HG02970 (cell line): ENCODE results near the gene IER5.

Source experiments
- ATAC-seq: cut with Tn5 transposase; IDR thresholded peaks from one replicate; pipeline ENCODE4 v1.9.1; 2021; ENCODE audit warnings: mild to moderate bottlenecking, moderate library complexity, moderate number of reproducible peaks; ENCODE audit not compliant: unreplicated experiment, low FRiP score

The IER5 gene

GRCh38 chr1:181094416-181095212, 6.1 kb downstream of the IER5 start:
- no peak for ATAC-seq

- no peak for ATAC-seq
Observed at GRCh38 chr1:181095260-181095659, 6.8 kb downstream of the IER5 start.

- no peak for ATAC-seq
Observed at GRCh38 chr1:181095763-181096184, 7.3 kb downstream of the IER5 start.

GRCh38 chr1:181097242-181097641, 8.7 kb downstream of the IER5 start:
- ATAC-seq, result no peak

DNA sequence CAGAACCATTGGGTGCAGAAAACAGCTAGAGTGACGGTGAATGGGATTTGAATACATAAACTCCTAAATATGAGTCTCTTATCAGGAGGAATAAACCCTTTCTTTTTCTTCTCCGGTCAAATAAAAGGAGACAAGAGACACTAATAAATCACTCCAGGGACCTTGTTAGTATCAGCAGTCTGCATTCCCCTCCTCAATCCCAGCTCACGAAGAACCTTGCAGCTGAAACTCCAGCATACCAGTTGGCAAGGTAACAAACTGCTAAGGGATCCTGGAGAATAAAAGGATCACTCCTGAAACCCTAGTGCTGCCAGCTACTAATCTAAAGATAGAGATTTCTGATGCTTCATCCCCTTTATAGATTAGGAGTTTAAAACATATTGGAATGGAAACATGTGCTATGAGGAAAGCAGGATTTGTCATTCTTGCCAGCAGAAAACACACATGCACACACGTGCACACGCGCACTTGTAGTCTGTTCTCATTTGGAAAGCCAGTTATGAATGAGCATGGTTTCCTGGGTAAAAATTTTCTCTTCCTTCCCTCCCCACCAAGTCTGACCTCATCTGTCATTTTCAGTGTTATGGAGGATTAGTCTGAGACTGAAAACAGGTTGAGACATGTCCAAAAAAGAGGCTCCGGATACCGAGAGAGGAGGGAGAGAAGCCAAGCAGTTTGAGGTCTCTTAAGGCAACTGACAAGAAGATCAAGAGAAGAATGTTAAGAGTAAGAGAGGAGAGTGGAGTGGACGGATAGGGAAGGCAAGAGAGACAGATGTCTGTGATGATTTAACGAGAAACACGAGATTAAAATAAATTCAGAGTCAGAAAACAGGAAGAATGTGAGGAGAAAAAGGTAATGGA, 10.9 kb downstream of the IER5 start:
- peak; percentile 59 for ATAC-seq

GRCh38 chr1:181100015-181100905, 11.8 kb downstream of the IER5 start:
- ATAC-seq, result no peak

DNA sequence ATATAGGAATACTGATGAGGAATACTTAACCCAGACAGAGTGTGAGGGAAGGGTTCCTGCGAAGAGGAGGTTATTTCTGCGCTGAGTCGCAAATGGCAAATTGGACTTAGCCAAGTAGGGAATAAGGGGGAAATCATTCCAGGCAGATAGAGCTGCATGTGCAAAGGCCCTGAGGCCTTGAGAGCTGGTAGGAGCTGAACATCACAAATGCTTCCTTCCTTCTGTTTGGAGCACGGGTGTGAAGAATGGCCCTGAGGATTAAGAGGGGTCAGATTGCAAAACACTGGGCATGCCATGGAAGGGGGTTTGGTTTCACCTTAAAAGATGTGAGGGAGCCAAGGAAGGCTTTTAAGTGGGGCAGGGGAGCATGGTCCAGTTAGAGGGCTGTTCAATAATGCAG, 12.4 kb downstream of the IER5 start:
- ATAC-seq, result no peak

DNA sequence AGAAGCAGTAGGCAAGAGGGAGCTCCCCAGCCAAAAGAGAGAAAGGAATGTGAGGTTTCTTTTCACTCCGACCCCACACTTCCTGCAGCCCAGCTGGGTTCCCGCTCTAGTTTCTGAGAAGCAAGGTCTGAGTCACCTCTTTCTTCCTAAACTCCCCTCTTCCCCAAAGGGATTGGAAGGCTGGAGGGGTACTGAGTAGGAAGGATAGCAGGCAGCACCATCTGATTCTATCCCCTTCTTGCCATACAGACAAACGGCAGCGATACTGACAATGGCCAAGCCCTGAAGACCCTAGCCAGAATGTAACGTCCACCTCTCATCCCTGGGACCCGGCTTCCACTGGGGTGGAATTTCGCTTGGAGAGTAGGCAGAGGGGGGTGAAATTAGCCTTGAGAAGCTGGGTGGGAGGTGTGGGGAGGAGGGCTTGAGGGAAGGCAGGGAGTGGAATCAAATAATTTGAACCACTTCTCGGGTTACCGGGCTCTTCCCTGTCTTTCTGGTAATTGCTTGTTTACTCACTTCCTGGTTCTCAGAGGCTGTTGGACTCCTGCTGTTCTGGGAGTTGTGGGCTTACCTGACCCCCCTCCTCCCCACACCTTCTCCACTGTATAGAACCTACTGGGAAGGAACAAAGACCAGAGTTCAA, 13.2 kb downstream of the IER5 start:
- ATAC-seq, result no peak

- no peak for ATAC-seq
Observed at GRCh38 chr1:181102841-181103240, 14.3 kb downstream of the IER5 start.

DNA sequence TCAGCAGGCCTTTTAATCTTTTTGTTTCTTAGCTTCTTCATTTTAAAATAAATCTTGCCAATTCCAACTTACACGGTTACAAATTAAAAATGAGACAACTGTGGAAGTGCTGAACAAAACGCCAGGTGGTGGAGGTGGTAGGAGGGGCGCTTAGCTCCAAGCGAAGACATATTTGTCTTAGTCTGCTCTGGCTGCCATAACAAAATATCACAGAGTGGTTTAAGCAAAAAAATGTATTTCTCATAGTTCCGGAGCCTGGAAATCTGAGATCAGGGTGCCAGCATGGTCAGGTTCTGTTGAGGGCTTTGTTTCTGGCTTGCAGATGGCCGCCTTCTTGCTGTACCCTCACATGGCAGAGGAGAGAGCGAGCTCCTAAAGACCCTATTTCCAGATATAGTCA, 14.9 kb downstream of the IER5 start:
- no peak for ATAC-seq

DNA sequence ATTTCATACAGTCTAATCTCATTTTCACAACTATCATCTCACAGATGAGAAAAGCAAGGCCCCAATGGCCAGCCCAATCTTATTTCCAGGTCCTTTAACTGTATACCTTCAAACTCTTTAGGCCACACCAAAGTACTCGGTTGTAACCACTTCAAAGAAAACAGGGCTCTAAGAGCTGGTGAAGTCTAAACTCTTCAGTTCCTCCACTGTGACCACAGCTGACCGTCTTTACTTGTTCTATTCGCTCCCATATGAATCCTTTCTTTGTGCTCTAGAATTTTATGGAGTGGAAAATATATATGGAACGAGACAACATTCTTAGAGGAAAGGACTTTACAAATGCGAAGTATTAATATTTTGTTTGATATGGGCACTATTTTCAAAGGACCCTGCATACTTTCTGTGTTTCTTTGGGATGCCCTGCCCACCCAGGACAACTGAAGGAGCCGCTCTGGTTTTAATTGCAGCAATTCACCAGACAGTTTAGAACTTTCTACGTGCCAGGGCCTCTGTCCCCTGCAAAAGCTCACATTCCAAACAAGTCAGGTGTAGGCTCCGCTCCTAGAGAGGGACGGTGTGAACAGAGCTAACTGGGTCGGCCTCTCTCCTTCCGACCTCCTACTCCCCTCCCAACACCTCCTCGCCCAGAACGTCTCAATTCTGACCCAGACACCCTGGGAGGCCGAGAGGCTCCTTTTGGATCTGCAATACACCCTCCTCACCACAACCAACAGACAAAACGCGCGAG, 15.7 kb downstream of the IER5 start:
- ATAC-seq, result no peak

DNA sequence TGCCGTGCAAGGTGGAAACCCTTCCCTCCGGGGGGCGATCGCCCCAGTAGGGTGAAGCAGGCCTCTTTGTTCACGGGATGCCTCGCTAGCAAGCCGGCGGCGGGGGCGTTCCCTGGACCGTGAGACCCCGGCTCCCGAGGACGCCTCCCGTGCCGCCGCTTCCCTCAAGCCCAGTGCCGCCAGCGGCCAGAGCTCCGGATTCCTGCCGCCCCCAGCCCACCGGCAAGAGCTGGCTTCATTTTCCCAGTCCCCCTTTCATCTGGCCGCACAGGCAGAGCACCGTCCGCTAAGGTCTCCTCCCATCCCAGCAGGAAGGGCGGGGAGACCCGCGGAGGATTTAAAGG, 16.3 kb downstream of the IER5 start:
- peak; percentile 25 for ATAC-seq

- peak; percentile 78 for ATAC-seq
Observed at GRCh38 chr1:181105134-181106021, 16.9 kb downstream of the IER5 start.

GRCh38 chr1:181106022-181106312, 17.5 kb downstream of the IER5 start:
- no peak for ATAC-seq

DNA sequence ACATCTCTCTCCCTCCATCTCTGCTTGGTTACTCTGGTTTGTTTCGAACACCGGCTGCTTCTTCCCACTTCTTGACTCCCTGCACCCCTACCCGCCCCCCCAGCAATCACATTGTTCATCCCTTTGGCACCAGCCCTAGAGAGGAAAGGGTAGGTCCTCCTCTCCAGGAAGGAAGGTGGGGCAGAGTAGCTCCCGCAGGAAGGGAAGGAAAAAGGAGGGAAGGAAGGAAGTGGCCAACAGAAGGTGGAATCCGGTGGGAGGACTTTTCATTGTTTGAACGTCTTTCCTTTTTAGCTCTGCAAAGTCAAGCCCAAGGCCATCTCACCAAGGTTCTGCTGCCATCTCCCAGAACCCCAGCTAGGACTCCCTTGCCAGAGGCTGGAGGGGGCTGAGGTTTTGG, 18.0 kb downstream of the IER5 start:
- no peak for ATAC-seq

DNA sequence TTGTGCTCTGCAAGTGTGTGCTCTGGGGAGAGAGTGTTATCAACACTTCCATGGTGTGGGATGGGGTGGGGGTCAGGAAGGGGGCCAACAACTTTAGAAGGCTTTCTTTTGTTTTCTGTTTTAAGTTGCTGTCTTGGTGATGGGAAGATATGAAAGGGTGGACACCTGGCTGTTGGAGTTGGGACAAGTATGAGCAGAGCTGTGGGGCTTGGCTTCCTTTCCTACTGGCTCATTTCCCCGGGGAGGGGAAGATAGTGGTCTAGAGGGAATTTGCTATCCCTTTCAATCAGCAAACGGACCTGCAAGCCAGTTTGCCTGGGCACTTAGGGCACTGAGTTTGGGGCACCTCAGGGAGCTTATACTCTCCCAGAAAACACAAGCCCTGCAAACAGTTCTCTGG, 19.2 kb downstream of the IER5 start:
- no peak for ATAC-seq

DNA sequence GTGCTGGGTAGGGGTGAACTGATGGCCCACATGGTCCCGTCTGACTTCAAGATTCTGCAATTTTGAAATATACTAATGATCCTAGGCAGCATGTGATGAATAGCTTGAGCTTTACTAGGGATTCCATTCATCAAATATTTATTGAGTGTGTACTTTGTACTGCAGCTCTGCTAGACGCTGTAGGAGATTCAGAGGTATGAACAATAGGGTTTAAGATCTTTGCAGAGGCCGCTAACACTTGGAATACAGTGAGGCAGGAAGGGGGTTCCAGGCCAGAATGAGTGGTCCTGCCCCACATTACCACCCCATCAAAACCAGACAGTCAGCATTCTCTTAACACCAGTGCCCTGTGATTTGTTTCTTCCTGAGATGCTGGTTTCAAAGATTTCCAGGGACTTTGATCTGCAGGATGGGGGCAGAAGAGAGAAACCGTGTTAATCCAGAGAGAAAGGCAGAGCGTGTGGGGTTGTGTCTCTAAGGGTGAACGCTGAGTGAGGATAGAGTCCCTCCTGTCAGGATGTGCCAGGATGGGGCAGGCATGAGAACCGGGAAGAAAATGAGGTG, 19.9 kb downstream of the IER5 start:
- ATAC-seq, result no peak

GRCh38 chr1:181110013-181110412, 21.5 kb downstream of the IER5 start:
- no peak for ATAC-seq

DNA sequence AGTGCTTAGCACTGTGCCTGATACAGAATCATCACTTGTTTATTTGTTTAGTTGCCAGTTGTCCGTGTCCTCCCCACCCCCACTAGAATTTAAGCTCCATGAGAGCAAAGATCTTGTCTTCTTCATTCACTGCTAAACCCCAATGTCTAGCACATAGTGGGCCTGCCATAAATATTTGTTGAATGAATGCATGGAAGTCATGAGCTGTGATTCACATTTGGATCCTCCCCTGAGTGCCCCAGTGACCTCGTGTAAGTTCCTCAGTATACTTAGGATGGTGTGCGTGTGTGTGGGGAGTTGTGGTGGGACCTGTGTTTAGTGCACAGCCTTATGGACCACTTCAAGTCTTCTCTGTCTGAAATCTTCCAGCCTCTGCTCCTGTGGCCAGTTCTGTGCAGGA, 23.1 kb downstream of the IER5 start:
- no peak for ATAC-seq
